Activated CD4-positive, alpha-beta T cell treated with anti-CD3 and anti-CD28 coated beads, Interleukin-2, amount 10 ng/mL, durations not matched to agents 7 days and 5 days (primary cell): ENCODE data around the gene CYP26C1. TPM values are rescaled to one million over a fixed set of nuclear protein-coding genes. Genes with fewer than 3 reads are reported as not detected.
A peak's percentile ranks its signal among the peaks of the same experiment; 100 is the strongest.

Experiments used
- CTCF ChIA-PET: fragments of 350-600 bp; sonication (Branson Sonifier 250); formaldehyde crosslinking; loops from one replicate; lab custom pipeline; 2021; ENCODE audit warnings: antibody characterized with exemption; lab: Charles Lee
- POLR2A ChIA-PET: fragments of 350-600 bp; sonication (Branson Sonifier 250); formaldehyde crosslinking; loops from one replicate; lab custom pipeline; 2021; ENCODE audit warnings: antibody characterized with exemption; lab: Charles Lee
- DNase-seq: peaks from one replicate; pipeline ENCODE4 v3.0.0-alpha.2; 2020
- H3K27ac Mint-ChIP-seq: one replicate; pipeline ENCODE4 v1.8.0; 2021; ENCODE audit warnings: mild to moderate bottlenecking, moderate library complexity, mixed read lengths
- H3K27me3 Mint-ChIP-seq: one replicate; pipeline ENCODE4 v1.8.0; 2021; ENCODE audit warnings: mixed read lengths
- H3K36me3 Mint-ChIP-seq: one replicate; pipeline ENCODE4 v1.8.0; 2021; ENCODE audit warnings: low read depth, mixed read lengths
- H3K4me1 Mint-ChIP-seq: one replicate; pipeline ENCODE4 v1.8.0; 2021; ENCODE audit warnings: mixed read lengths
- H3K4me3 Mint-ChIP-seq: one replicate; pipeline ENCODE4 v1.8.0; 2021; ENCODE audit warnings: mild to moderate bottlenecking, moderate library complexity, mixed read lengths
- H3K9me3 Mint-ChIP-seq: one replicate; pipeline ENCODE4 v1.8.0; 2021; ENCODE audit warnings: mixed read lengths
- total RNA-seq, 2 experiments: library from RNA; stranded (reverse); gene quantifications; one replicate each; pipeline ENCODE4 v1.2.3, GENCODE V29; 2021

Gene CYP26C1
- total RNA-seq, 2 experiments from 2014 or later: 0.07 to 0.12 TPM

DNA sequence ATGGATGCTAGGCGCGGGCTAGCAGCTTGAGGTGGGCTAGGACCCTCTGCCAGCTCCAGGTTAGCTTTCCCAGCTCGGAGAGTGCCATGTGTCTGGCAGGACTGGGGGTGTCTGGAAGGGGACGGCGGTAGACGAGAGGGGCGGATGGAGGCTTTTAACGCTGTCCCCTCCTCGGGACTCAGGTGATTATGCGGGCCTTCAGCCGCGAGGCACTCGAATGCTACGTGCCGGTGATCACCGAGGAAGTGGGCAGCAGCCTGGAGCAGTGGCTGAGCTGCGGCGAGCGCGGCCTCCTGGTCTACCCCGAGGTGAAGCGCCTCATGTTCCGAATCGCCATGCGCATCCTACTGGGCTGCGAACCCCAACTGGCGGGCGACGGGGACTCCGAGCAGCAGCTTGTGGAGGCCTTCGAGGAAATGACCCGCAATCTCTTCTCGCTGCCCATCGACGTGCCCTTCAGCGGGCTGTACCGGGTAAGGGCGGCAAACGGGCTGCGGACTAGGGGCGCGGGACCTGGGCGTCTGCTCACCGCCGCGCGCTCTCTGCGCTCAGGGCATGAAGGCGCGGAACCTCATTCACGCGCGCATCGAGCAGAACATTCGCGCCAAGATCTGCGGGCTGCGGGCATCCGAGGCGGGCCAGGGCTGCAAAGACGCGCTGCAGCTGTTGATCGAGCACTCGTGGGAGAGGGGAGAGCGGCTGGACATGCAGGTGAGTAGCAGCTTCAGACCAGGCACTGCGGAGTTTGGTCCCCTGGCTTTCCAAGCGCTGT lies 14.2 kb downstream of the CYP26C1 start:
- POLR2A ChIA-PET: no interaction called here
- DNase-seq: no peak
- H3K27ac Mint-ChIP-seq: no peak overlapping the region

DNA sequence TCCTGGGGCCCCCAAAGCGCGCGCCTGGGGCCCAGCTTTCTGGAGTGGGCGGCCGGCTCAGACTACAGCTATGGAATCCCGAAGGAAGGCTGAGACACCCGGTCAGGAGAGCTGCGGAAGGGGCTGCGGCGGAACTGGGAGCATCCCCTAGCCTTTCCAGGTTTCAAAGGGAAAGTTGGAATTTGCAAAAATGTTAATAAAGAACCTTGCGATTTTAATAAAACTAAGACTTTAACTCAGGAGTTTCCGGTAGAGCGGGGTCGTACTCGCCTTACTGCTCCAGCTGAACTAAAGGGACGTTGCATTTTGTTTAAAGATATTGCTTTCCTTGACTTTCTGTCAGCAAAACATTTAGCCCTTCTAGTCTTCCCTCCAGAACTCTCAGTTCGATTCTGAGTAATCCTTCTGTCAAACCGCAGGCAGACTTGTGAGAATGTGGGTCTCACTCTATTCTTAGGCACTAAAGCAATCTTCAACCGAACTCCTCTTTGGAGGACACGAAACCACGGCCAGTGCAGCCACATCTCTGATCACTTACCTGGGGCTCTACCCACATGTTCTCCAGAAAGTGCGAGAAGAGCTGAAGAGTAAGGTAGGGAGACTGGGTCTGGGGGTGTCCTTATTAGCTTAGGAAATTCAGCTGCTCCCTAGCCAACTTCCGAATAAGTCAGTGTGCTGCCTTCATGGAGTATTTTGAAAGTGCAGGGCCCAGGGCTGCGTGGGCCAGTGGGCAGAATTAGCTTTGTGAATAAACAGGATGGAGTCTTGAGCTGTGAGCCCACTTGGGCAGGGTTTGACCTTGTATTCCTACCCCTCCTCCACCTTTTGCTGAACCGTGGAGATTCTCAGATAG lies 15.0 kb downstream of the CYP26C1 start:
- CTCF ChIA-PET: interaction anchor here (0.6 to 2.4 kb wide), 5 partner anchors 8 to 283 kb away, joined by 3 to 8 read pairs (median 3); partner anchors contain the start of gene EXOC6
- Mint-ChIP-seq H3K27me3 (peaks cover 79% of the 10 kb centered on the region), H3K36me3 (no peaks in the 10 kb centered on the region), H3K9me3 (no peaks in the 10 kb centered on the region), H3K27ac (no peak overlapping the region), H3K4me3 (no peak overlapping the region), H3K4me1 (peaks cover 24% of the 10 kb centered on the region)
- no peak for DNase-seq
- POLR2A ChIA-PET: no interaction called here

More for the DNA sequence above, 14.2 kb downstream of the CYP26C1 start:
- Mint-ChIP-seq H3K9me3 (no peaks in the 10 kb centered on the region), H3K4me3 (peak overlapping the region; percentile 63), H3K36me3 (no peaks in the 10 kb centered on the region), H3K4me1 (peaks cover 24% of the 10 kb centered on the region), H3K27me3 (peaks cover 84% of the 10 kb centered on the region)
- CTCF ChIA-PET: interaction anchor here (0.9 to 2.4 kb wide), 3 partner anchors 7 to 13 kb away, joined by 3 to 8 read pairs (median 3); no protein-coding TSS in a partner anchor

DNA sequence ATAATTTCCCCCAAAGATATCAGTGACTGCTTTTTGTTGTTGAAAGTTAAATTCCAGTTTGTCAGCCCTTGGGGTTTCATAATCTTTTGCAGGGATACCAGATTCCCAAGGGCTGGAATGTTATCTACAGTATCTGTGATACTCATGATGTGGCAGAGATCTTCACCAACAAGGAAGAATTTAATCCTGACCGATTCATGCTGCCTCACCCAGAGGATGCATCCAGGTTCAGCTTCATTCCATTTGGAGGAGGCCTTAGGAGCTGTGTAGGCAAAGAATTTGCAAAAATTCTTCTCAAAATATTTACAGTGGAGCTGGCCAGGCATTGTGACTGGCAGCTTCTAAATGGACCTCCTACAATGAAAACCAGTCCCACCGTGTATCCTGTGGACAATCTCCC lies 16.3 kb downstream of the CYP26C1 start:
- H3K27ac Mint-ChIP-seq: no peak overlapping the region
- CTCF ChIA-PET: interaction anchor here (1.3 to 2.4 kb wide), 3 partner anchors 12 to 282 kb away, joined by 3 to 8 read pairs (median 4); no protein-coding TSS in a partner anchor
- peaks cover 24% of the 10 kb centered on the region for H3K4me1 Mint-ChIP-seq
- H3K9me3 Mint-ChIP-seq: no peaks in the 10 kb centered on the region
- H3K4me3 Mint-ChIP-seq: no peak overlapping the region
- DNase-seq: no peak
- H3K36me3 Mint-ChIP-seq: no peaks in the 10 kb centered on the region
- POLR2A ChIA-PET: no interaction called here
- H3K27me3 Mint-ChIP-seq: peaks cover 78% of the 10 kb centered on the region

DNA sequence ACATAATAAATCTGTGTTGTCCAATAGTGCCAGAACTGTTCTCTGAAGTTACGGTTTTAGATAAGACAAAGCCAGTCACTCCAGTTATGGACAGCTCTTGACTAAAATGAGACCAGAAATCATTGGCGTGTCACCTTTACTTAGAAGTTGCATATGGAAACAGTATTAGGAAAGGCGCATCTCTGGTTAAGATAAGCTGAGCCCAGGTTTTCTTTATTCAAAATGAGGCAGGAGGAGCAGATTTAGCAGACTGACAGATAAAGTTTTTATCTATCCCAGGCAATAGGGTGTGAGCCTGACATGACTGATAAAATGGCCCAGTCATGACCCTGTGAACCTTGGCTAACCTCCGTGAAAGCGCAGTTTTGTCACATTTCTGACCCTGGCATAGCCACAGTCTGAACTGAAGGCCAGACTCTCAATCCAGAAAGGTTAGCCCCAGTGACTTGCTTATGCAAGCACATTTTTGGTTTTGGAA lies 17.3 kb downstream of the CYP26C1 start:
- H3K27me3 Mint-ChIP-seq: peaks cover 68% of the 10 kb centered on the region
- peaks cover 17% of the 10 kb centered on the region for H3K4me1 Mint-ChIP-seq
- ChIA-PET CTCF (interaction anchor here (1.4 kb wide), 1 partner anchor 11 kb away, joined by 4 read pairs; no protein-coding TSS in a partner anchor), POLR2A (no interaction called here)
- no peak for DNase-seq
- no peaks in the 10 kb centered on the region for H3K9me3 Mint-ChIP-seq
- no peak overlapping the region for H3K27ac Mint-ChIP-seq
- no peaks in the 10 kb centered on the region for H3K36me3 Mint-ChIP-seq
- H3K4me3 Mint-ChIP-seq: no peak overlapping the region

DNA sequence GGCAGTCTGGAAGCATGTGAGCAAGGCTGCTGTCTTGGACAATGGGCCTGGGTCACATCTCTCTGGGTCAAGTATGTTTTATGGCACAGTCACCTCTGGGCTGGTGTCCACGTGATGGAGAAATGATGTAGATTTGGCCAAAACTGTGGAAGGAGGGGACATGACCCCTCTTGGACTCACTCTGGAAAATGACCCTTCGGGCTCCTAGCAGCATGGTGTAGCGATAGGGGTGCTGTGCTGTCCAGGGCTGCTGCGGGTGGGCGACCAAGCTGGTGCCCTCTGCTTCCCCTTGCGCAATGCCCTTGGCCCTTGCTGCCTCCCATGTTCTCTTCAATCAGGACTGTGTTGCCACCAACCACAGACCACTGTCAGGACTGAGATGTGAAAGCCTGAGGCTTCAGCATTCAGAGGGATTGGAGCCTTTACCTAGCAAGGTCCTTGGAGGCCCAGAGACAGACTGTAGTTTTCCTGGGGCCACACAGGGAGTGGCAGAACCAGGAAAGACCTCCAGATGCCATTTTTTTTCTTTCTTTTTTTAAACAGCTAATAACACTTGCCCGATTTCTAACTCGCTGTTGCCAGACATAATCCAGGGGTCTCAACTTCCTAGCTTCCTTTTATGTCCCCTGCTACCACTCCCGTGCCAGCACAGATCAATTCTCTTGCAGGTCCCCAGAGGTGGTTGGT lies 19.2 kb downstream of the CYP26C1 start:
- H3K27me3 Mint-ChIP-seq: peaks cover 57% of the 10 kb centered on the region
- peaks cover 6% of the 10 kb centered on the region for H3K4me1 Mint-ChIP-seq
- no peak overlapping the region for H3K4me3 Mint-ChIP-seq
- ChIA-PET POLR2A (no interaction called here), CTCF (interaction anchor here (0.6 to 1.1 kb wide), 3 partner anchors 26 to 272 kb away, joined by 3 to 4 read pairs (median 4); no protein-coding TSS in a partner anchor)
- no peak overlapping the region for H3K27ac Mint-ChIP-seq
- no peaks in the 10 kb centered on the region for H3K36me3 Mint-ChIP-seq
- no peaks in the 10 kb centered on the region for H3K9me3 Mint-ChIP-seq
- DNase-seq: no peak

DNA sequence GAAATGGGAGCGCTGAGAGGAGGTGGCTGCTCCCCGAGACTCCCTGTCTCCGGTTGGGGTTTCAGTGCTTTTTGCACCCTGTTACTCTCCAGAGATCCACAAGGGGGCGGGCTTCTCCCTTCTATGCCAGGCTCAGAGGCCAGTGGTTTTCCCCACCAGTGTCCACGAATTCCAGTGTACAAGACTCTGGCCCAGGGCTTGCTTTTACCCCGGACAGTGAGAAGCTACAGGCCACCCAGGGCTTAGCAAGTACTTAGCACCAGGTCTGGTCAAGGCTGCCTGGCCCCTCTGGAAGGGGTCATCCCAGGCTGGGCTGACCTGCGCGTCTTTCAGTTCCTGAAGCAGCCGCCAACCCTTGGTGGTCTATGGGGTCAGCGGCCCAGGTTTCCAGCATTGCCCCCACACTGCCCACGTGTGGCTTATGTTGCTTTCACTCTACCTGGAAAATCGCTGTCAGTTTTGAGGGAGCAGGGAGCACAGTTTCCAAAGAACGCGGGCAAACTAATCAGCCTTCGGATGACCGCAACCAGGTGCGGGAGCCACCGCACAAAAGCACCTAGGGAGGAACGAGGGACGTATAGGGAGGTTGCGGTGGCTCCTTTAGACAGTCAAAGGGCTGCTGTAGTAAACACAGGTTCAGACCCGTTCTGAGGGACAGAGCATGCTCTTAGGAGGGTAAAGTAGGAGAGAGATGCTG lies 19.9 kb downstream of the CYP26C1 start:
- H3K4me3 Mint-ChIP-seq: no peak overlapping the region

DNA sequence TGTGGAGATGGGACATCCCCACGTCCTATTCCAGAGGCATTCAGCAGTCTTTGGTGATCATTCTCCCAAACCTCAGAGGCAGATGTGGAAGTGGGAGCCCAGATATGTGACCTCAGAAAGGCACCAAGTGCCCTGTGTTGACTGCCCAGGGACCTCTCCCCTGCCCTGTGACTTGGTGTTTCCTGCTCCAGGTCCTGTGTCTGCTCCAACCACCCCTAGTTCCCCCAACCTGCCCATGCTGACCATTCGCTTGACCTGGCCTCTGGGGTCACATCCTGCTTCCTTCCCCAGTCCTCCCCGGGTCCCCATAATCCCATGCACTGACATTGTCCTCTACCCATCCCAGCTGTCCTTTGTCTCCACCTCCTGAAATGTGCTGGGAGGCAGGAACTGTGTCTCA lies 20.7 kb downstream of the CYP26C1 start:
- H3K36me3 Mint-ChIP-seq: no peaks in the 10 kb centered on the region
- H3K27me3 Mint-ChIP-seq: peaks cover 47% of the 10 kb centered on the region
- H3K27ac Mint-ChIP-seq: no peak overlapping the region
- H3K4me1 Mint-ChIP-seq: no peaks in the 10 kb centered on the region
- no peak overlapping the region for H3K4me3 Mint-ChIP-seq
- ChIA-PET POLR2A (no interaction called here), CTCF (interaction anchor here (1.1 kb wide), 1 partner anchor 19 kb away, joined by 4 read pairs; no protein-coding TSS in a partner anchor)
- H3K9me3 Mint-ChIP-seq: no peaks in the 10 kb centered on the region
- DNase-seq: no peak

More for the DNA sequence above, 19.9 kb downstream of the CYP26C1 start:
- Mint-ChIP-seq H3K36me3 (no peaks in the 10 kb centered on the region), H3K9me3 (no peaks in the 10 kb centered on the region), H3K27ac (no peak overlapping the region), H3K4me1 (peaks cover 2% of the 10 kb centered on the region), H3K27me3 (peaks cover 50% of the 10 kb centered on the region)
- CTCF ChIA-PET: interaction anchor here (0.6 to 1.1 kb wide), 4 partner anchors 18 to 272 kb away, joined by 3 to 4 read pairs (median 4); no protein-coding TSS in a partner anchor
- POLR2A ChIA-PET: no interaction called here
- peak; percentile 59 for DNase-seq

DNA sequence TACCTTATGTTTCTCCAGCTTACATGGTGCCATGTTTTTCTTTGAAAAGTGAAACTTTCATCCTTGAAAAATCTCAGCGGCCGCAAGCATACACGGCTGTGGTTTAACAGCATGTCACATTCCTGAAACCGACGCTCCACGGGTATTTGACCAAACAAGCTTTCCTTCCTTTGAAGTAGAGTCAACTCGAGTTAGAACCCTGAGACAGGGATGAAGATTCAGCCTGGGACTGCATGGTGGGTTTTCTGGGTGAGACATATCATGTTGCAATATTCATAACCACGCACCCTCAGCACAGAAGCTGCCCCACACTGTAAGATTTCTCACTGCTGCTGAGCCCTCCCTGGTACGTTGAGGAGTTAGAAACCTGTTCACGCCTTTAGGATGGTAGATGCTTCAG lies 21.2 kb downstream of the CYP26C1 start:
- H3K9me3 Mint-ChIP-seq: no peaks in the 10 kb centered on the region
- ChIA-PET POLR2A (no interaction called here), CTCF (interaction anchor here (0.7 kb wide), 1 partner anchor 9 kb away, joined by 3 read pairs; no protein-coding TSS in a partner anchor)
- peaks cover 41% of the 10 kb centered on the region for H3K27me3 Mint-ChIP-seq
- H3K4me3 Mint-ChIP-seq: no peak overlapping the region
- no peak for DNase-seq
- H3K4me1 Mint-ChIP-seq: no peaks in the 10 kb centered on the region
- no peaks in the 10 kb centered on the region for H3K36me3 Mint-ChIP-seq
- no peak overlapping the region for H3K27ac Mint-ChIP-seq

DNA sequence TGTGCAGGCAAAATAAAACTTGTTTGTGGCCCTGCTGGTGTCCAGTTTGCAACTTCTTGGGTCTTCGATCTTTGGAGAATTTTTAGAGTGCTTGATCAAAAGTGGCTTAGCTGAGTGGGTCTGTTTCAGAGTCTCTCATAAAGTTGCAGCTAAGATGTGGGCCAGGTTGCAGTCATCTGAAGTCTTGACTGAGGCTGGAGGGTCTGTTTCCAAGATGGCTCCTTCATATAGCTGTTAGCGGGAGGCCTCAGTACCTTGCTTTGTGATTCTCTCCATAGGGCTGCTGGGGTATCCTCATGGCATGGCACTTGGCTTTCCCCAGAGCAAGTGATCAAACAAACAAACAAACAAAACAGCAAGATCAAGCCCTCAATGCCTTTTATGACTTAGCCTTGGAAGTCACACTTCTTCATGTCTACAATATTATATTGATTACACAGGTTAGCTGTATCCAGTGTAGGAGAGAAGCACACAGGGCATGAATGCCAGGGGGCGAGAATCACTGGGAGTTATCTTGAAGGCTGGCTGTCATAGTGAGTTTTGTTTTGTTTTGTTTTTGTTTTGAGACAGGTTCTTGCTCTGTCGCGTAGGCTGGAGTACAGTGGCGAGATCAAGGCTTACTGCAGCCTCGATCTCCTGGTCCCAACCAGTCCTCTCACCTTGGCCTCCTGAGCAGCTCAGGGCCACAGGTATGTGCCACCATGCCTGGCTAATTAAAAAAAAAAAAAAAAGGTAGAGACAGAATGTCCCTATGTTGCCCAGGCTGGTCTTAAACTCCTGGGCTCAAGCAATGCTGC lies 23.3 kb downstream of the CYP26C1 start:
- no peak for DNase-seq
- Mint-ChIP-seq H3K27me3 (peaks cover 29% of the 10 kb centered on the region), H3K27ac (no peak overlapping the region), H3K36me3 (no peaks in the 10 kb centered on the region), H3K4me1 (no peaks in the 10 kb centered on the region), H3K9me3 (no peaks in the 10 kb centered on the region), H3K4me3 (no peak overlapping the region)
- ChIA-PET POLR2A (interaction anchor here (0.6 kb wide), 1 partner anchor 232 kb away, joined by 3 read pairs; no protein-coding TSS in a partner anchor), CTCF (no interaction called here)

DNA sequence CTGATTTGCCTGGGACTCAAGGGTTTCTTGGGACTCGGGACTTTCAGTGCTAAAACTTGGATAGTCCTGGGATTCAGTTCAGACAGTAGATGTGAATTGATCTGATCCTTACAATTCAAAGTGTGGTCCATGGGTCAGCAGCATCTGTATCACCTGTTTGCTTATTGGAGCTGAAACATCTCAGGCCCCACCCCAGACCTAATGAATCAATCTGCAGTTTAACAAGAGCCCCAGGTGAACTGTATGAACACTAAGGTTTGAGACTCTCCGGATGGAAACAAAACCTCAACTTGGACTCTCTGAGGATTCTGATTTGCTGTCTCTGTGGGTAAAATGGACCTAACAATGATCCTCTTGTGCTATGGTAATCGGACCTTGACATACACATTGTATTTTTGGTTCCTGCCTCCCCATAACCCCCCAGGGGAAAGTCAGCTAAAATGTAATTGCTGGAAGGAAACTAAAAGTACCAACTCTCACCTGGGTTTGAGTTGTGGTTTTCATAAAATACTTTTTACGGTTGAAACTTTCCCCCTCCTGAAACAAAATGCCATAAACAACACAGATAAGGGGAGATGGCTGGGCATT lies 24.8 kb downstream of the CYP26C1 start:
- Mint-ChIP-seq H3K27me3 (peaks cover 19% of the 10 kb centered on the region), H3K27ac (no peak overlapping the region), H3K4me3 (no peak overlapping the region), H3K9me3 (no peaks in the 10 kb centered on the region), H3K4me1 (no peaks in the 10 kb centered on the region), H3K36me3 (no peaks in the 10 kb centered on the region)
- CTCF ChIA-PET: no interaction called here
- no peak for DNase-seq
- POLR2A ChIA-PET: no interaction called here

DNA sequence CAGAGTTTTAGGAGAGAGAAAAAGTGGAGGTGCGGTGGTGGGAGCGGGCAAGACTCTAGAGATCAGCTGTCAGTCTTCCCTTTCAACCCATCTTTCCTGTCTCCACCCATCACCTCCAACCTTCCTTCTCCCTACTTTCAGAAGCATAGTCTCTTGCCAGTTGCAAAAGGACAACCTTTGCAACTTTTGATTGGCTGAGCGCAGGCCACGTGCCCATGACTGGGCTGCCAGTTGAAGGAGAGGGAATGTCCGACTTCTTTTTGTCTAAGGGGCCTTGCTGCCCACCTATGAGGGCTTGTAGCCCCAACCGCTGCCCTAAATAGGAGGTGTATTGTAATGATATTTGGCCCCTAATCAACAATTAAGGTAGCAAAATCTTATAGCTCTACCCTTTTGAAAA lies 25.7 kb downstream of the CYP26C1 start:
- Mint-ChIP-seq H3K27ac (no peak overlapping the region), H3K27me3 (peaks cover 13% of the 10 kb centered on the region), H3K36me3 (no peaks in the 10 kb centered on the region), H3K4me3 (no peak overlapping the region), H3K9me3 (no peaks in the 10 kb centered on the region), H3K4me1 (no peaks in the 10 kb centered on the region)
- DNase-seq: no peak
- POLR2A ChIA-PET: no interaction called here
- CTCF ChIA-PET: no interaction called here
